Measurements from ENCODE around the gene NCL.

- no peak for TF ChIP-seq NRF1 (IDR thresholded peaks at IDR 0.05; ENCODE audit: low read depth, low read length)
- TF ChIP-seq, protein P1, sequence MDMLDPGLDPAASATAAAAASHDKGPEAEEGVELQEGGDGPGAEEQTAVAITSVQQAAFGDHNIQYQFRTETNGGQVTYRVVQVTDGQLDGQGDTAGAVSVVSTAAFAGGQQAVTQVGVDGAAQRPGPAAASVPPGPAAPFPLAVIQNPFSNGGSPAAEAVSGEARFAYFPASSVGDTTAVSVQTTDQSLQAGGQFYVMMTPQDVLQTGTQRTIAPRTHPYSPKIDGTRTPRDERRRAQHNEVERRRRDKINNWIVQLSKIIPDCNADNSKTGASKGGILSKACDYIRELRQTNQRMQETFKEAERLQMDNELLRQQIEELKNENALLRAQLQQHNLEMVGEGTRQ (IDR thresholded peaks at IDR 0.05; ENCODE audit: borderline replicate concordance, low read depth, low read length), result no peak
- TF ChIP-seq CTCF (IDR thresholded peaks at IDR 0.05), result no peak
- TF ChIP-seq RAD21 (IDR thresholded peaks at IDR 0.05; ENCODE audit: low read length), result no peak
- no peak for TF ChIP-seq POLR2AphosphoS5 (IDR thresholded peaks at IDR 0.05; ENCODE audit: low read depth, low read length)
- TF ChIP-seq, protein P2, sequence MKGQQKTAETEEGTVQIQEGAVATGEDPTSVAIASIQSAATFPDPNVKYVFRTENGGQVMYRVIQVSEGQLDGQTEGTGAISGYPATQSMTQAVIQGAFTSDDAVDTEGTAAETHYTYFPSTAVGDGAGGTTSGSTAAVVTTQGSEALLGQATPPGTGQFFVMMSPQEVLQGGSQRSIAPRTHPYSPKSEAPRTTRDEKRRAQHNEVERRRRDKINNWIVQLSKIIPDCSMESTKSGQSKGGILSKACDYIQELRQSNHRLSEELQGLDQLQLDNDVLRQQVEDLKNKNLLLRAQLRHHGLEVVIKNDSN (IDR thresholded peaks at IDR 0.05; ENCODE audit: borderline replicate concordance, low read depth), result no peak
- no peak for TF ChIP-seq TEAD4 (IDR thresholded peaks at IDR 0.05; ENCODE audit: borderline replicate concordance, insufficient read depth)
- TF ChIP-seq SMC3 (IDR thresholded peaks at IDR 0.05; ENCODE audit: low read depth, low read length), result no peak
These were observed 53.0 kb downstream of the NCL start for GRCh38 chr2:231411237-231411636.
